Stimulated activated CD8-positive, alpha-beta memory T cell treated with anti-CD3 and anti-CD28 coated beads, Interleukin-12 subunit alpha, Interleukin-12 subunit beta, amount 100 ng/mL, for 24 hours (primary cell): ENCODE data around the gene FGFR1OP2.
"Not testable (repeated sequence)": the region's sequence is repeated elsewhere in the genome, so short reads cannot be mapped to it uniquely, and the experiment has no call there.

Source experiments
- DNase-seq: peaks from one replicate; pipeline ENCODE4 v3.0.0-alpha.2; 2020; ENCODE audit errors: extremely low read depth

Gene FGFR1OP2

DNA sequence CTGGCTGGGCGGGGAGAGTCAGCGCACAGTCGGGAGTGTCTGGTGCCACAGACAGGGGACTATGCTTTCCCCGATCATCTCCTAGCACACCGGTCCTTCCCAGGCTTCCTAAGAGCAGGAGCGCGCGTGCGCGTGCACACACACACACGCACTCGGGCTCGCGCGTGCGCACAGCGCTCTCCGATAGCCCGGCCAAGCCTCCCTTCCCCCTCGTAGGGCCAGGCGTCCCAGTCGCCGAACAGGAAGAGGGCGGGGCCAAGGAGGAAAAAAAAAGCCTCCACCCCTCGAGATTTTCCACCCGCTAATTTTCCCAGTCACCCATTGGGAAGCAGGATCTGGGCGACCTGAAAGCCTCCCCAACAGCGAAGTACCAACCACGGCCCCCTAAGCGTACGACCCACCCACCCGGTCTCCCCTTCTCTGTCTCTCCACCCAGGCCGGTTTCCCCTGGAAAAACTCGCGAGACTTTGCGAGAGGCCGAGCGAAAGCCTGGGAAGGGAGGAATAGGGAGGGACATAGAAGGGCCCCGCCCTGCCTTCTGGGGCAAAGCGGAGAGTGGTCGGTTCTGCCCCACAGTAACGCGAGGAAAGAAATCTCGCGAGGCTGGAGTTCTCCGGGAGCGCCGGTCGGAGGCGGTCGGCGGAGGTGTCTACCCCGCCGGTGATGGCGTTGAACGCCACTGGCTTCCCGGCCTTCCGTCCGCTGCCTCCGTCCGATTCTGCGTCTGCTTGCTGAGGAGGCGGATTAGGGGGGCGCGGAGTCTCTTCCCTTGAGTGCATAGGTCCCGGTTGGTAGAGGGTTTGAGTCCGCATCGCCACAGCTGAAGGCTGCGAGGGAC, at the start of gene FGFR1OP2, which contains the start of gene INTS13:
TSS of gene FGFR1OP2 (plus strand) at position 608 of the 838 bp plus-strand sequence. CDS start 15,689 bp downstream, outside the sequence.
TSS of gene INTS13 (minus strand) at position 119 of the 838 bp plus-strand sequence. CDS start 1,178 bp downstream, outside the sequence.
- peak; percentile 89 for DNase-seq

DNA sequence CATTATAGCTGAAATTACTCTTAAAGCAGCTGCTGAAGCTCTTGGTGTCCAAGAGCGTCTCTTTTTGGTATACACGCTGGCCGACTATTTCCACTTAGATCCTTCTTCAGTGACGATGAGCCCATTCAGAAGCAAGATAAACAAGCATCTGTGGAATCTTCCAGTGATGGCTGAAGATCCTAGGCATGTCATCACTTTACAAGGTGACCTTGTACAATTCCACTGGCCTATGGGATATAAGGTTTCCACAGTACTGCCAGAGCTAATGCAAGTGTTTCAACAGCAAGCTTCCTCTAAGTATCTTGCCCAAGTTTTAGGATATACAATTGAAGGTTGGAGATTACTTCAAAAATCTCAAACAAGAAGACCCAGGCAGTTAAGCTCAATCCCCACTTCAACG, 47.5 kb upstream of the FGFR1OP2 start:
- no peak for DNase-seq

DNA sequence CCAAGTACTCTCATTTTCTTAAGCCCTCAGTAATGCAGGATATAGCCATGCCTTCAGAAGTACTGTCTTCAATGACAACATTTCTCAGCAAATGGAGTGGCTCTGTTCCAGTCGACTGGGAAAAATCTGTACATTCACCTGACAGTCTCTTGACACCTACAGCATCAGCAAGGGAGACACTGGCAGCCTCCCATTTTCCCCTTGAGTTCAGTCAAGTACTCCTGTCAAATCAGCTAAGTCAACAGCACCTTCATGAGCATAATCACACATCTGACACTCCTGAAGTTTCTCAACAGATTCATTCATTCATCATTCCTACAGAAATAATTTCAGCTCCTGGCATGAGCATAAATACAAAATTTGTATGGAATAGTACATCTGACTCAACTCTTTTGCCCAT, 46.6 kb upstream of the FGFR1OP2 start:
- no peak for DNase-seq

DNA sequence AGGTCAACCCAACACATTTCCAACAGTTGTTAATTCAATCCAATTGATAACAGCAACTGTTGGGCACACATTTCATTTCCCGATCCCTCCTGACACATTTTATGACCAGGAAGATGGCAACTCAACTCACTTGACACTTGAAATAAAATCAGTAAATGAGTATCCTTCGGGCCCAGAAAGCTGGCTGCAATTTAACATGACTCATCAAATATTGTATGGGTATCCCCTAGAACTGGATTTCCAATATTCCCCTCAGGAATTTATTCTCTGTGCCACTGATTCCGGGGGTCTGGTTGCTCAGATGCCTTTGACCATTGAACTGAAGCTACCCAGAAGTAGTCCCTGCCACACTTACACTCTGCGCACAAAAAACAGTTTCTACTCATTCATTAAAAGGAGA, 42.6 kb upstream of the FGFR1OP2 start:
- no peak for DNase-seq

DNA sequence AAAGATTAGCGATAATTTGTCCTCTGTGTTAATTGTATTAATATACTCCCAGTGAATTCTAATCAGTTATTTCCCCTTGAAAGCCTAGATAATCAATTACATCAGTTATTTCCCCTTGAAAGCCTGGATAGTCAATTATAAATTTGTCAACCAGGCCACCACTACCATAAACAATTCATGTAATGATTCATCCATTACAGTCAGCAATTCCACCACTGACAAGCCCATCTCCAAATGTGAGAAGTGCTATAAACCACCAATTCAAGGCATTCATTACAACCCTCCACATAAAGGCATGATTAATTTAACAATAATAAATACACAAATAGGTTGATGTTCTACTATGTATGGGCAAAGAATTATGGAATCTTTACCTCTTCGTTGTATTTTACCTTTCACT, 41.4 kb upstream of the FGFR1OP2 start:
- DNase-seq: no peak

DNA sequence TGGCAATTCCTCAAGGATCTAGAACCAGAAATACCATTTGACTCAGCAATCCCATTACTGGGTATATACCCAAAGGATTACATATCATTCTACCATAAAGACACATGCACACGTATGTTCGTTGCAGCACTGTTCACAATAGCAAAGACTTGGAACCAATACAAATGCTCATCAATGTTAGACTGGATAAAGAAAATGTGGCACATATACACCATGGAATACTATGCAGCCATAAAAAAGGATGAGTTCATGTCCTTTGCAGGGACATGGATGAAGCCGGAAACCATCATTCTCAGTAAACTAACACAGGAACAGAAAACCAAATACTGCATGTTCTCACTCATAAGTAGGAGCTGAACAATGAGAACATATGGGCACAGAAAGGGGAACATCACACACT, 34.9 kb upstream of the FGFR1OP2 start:
- DNase-seq: not testable (repeated sequence)

DNA sequence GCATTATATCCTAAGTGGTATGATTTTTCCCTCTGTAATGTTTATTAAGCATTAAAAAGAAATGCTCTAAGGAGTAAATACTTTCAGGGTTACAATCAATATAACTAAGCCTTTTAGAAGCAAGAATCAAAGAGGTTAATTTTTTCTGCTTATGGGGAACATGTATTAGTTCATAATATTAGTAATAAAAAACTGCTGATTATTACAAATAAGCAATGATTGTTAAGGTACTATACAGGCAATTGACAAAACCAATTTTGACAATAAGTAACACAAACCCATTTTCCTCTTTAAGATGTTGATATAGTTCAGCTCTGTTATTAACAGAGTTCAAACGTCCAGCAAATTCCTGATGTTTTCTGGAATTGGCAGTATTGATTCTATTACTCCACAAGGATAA, 32.2 kb upstream of the FGFR1OP2 start:
- DNase-seq: no peak

DNA sequence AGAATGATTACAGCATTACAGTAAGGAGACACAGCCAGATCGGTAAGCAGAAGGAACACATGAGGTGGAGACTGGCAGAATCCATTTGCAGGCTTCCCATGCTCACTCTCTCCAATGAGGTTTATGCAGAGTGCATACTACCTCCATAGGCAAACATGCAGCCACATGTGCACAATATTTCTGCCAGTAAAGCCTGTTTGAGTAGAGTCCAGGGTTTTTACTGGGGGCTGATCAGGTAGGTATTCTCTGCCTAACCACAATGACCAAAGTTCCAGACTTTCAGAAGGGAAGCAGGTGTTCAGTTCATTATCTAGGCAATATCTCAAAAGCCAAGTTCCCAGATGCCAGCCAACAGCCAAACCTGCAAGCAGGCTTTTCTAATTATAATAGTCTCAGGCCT, 31.6 kb upstream of the FGFR1OP2 start:
- no peak for DNase-seq

DNA sequence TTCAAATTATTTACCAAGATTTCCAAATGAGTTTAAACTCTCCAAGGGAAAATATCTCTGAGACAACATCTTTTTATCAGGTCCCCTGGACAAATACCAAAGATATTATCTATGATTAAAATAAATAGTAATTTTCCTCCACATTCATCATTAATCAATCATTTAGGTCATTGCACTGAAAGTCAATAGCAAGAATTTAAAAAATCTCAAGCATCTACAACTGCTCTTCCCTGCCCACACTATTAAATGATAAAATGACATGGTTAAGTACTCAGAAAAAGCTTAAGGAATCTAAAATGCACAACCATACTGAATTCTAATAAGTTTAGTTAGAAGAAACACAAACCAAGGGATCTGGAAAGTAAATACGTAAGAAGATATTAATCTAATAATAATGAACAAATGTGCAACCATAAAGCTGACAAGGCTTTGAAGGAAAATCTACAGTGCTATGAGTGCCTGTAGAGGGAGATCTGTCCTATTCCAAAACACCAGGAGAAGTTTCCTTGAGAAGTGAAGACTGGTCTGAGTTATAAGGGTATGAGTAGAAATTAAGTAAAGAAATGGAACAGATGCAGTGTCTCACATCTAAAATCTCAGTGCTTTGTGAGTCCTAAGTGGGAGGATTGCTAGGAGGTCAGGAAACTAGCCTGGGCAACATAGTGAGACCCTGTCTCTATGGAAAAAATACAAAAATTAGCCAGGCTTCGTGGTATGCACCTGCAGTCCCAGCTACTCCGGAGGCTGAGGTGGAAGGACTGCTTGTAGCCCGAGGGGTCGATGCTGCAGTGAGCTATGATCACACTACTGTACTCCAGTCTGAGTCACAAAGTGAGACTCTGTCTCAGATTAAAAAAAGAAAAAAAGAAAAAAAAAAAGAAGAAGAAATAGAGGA, 19.7 kb upstream of the FGFR1OP2 start:
- no peak for DNase-seq

DNA sequence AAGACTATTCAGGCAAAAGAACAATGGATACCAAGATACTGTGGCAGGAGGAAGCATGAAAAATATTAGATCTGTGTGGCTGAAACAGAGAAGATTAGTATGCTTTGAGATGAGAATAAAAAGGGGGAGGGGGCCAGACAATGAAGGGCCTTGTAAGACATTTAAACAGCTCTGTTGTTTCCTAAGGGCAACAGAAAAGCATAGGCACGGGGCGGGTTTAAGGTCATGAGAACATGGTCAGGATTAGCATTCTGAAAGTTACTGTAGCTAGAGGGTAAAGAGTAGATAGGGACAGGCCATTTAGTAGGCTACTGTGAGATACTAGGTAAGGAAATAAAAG, 19.1 kb upstream of the FGFR1OP2 start:
- DNase-seq: no peak

DNA sequence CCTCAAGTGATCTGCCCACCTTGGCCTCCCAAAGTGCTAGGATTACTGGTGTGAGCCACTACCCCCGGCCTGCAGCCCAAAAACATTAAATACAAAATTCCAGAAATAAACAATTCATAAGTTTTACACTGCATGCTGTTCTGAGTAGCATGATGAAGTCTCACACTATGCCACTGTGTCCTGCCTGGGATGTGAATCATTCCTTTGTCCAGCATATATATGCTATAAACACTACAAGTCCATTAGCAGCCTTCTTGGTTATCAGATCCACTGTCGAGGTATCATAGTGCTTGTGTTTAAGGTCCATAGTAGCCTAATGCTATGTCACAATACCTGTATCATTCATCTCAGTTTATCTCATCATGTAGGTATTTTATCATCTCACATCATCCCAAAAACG, 16.4 kb upstream of the FGFR1OP2 start:
- DNase-seq: no peak

DNA sequence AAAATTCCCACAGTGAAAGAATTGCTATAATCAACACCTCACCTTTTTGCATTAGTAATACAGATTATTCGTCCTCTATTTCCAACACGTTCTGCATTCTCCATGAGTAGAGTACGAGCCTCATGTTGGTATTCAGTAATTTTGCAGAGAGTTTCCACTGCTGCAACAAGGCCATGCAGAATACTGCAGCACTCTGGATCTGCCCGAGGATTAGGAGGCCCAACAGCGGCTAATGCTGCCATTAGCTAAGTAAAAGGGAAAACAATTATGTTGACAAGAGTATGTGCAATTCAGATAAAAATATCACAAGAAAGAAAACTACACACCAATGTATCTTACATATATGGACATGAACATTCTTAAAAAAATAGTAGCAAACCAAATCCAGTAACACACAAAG, 9.6 kb upstream of the FGFR1OP2 start:
- DNase-seq: no peak

DNA sequence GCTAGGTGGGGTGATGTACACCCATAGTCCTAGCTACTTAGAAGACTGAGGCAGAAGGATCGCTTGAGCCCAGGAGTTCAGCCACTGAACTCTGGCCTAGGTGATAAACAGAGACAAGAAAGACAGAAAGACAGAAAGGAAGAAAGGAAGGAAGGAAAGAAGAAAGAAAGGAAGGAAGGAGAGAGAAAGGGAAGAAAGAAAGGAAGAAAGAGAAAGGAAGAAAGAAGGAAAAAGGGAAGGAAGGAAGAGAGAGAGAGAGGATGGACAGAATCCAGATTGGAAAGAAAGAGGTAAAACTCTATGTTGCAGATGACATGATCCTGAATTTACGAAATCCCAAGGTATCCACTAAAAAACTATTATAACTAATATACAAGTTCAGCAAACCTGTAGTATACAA, 8.7 kb upstream of the FGFR1OP2 start:
- DNase-seq: no peak

DNA sequence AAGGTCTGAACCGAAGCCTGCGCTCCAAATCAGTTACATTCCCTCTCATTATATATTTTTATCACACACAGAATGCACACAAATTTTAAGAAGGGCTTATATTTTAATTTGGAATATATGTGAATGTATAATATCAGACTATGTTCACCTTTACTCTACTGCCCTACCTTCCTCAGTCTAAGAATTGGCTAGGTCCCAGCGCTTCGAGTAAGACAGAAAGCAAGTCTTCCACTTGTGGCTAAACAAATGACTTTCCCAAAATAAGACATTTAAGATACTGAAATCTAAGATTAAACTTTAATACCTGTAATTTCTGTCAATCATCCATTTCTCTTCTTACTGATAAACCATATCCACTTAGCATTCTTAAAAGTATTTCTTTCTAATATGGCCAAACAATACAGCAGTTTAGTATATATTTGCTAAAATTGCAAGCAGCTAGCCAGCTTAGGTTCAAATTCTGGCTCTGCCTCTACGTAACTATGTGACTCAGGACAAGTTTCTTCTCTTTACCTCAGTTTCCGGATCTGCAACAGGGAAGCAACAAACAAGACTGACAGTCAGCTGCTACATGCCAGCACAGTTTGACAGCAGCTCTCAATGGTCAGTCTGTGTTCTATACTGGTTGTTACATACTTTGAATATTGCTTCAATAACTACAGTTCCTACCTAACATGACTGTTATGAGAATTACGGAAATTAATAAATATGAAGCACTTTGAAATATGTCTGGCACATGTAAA, 2.5 kb upstream of the FGFR1OP2 start:
- DNase-seq: no peak

DNA sequence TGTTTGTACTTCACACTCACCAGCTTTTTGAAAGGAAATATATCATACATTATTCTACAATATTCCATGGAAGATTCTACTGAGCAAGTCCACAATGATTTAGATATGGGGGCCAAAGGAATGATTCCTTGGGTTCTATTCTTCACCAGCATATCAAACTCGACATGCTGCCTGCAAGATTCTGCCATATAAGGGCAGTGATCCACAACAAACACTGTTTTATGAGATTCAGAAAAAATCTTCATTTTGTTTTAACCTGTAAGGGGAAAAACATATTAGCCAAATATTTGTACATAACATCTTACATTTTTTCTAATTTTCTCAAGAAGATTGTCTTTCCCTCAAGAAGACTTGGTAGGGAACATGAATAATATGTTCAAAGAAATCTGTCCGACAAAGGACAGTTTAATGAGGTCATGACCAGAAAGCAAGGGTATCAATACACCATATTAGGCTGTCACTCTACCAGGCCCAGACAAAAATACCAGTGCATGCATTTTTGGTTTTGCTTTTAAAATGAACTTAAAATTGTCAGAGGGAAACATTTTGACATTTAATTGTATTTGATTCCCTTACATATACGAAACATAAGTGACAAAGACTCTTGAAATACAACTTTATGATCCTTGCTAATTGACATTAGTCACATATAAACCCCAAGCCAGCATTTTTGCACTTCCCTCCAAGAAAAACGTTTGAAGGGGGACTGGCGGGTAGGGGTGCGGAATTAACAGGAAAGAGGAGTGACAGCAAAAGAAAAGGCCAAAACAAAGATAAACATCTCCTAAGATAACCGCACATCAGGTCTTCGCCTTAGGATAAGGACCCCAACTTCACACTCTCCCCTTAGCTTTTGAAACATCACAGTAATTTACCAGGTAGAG, 1.5 kb upstream of the FGFR1OP2 start:
- DNase-seq: no peak

DNA sequence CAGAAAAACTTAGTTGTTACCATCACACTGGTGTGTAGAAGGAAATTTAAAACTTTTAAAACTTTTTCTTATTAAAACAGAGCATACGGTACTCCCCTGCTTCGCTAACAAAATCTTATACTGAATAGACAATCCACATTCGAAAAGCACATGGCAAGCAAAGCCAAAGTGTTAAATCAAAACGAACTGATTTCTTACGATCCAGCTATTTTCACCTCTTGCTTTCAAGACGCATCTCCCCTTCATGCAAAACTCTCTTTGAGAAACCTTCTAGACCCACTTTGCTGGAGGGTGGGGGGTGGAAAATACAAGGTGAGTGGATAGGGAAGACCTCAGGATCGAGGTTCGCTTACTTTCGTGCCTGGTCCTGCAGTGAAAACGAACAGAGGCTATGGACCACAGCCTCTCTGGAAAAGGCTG, 817 bp upstream of the FGFR1OP2 start:
- DNase-seq: no peak

DNA sequence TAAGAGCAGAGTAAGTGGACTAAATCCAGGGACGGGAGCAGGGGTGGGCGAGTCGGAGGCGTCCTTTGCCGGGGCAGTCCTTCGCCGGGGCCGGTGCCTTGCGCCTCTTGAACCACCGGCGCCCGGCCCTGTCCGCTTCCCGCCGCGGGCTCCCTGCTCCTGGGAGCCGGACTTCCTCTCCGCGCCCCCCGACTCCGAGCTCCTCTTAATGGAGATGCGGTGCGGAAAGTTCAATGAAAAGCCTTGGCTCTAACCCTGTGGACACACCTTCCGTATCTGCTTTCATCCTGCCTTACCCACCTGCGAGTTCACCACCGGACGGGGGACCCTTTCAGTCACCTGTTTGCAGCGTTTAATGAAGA, 412 bp downstream of the FGFR1OP2 start:
- DNase-seq: no peak

DNA sequence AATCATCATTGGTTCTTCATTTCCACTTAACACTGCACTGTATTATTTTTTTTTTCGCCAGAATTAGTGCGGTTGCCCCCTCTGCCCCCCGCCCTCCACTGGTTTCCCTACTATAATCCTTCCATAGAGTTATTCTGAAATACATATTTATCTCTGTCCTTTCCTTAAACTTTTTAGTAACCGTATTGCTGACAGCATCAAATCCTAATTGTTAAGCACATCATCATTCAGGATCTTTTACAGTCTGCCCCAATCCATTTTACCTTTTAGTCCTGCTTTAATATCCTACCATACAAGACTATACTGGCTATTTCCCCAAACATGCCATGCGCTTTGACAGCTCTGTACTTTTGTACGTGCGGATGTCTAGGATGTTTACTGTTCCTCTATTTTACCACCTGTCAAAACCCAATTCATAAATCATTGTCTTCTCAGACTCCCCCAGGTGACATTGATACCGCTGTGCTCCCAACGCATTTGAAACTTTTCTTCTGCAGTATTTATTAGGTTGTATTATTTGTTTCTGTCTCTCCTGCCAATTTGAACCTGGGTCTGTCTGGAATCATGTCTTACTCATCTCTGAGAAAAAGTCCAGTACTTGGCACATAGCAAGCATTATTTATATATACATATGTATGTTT, 1.0 kb downstream of the FGFR1OP2 start:
- no peak for DNase-seq

DNA sequence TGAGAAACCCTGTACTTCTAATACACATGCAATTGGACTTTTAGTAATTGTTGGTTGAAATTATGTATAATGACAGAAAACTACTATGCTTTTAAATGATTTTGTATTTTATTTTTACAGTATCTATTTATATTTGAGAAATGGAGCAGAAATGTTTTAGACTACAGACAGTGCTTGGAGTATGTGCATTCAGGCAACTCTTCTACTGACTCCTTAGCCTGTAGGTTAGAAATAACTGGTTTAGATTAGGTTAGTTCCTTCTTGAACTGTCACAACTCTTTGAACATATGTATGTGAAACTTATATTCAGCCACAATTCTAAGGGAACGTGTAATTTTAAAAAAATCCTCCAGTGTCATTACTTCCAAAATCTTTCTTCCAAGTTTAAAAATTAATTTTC, 1.7 kb downstream of the FGFR1OP2 start:
- DNase-seq: no peak

DNA sequence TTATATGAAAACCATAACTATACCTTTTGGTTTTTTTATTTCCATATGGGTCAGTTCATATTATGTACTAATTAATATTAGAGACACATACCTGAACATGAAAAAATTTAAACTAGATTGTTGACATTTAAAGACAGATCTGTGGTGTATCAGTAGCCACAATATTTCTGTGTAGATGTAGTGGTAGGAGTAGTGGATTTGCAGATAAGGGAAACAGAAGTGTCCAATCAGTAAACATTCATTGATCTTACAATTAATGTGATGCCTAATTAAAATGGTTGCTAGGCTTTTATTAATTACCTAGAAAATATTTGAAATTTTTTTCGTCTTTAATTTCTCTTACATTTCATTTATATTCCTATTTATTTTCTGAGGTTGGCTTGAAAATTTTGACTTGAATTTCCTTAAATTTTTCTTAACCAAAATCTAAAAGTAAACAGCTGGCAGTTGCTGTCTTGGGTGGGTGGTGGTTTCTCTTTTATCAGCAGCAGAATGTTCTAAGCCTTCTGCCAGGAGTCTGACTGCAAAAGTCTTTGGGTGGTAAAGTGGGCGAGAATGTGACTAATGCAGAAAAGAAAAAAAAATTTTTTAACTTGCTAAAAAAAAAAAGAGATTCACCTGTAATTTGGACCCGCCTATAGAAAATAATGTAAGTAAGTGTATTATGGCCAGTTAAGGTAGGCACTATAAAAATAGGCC, 2.4 kb downstream of the FGFR1OP2 start:
- DNase-seq: no peak
